Measurements from ENCODE around the gene THAP3. TPM values are rescaled to one million over a fixed set of nuclear protein-coding genes. Genes with fewer than 3 reads are reported as not detected.

Gene THAP3
- 10 to 100 TPM; 14.3 to 35.1 (median 18.0) TPM for polyA plus RNA-seq
- long read RNA-seq, donor 1 = 0 reads
- long read RNA-seq, donor 2 = 0 reads
- long read RNA-seq, donor 3, partial matches to known transcripts = 0 of 1 reads
- long read RNA-seq, donor 3, other reads (novel, unspliced or antisense) = 0 of 1 reads
- long read RNA-seq, donor 4, partial matches to known transcripts = 0 of 1 reads
- long read RNA-seq, donor 4, other reads (novel, unspliced or antisense) = 0 of 1 reads
- long read RNA-seq, donor 5 = 0 reads
- long read RNA-seq, donor 6, partial matches to known transcripts = 10 of 11 reads
- long read RNA-seq, donor 6, other reads (novel, unspliced or antisense) = 0 of 11 reads
- long read RNA-seq, donor 7 = 0 reads
- long read RNA-seq, donor 8 = 0 reads
- long read RNA-seq, donor 9, partial matches to known transcripts = 5 of 6 reads
- long read RNA-seq, donor 9, other reads (novel, unspliced or antisense) = 0 of 6 reads
- long read RNA-seq, donor 10, partial matches to known transcripts = 12 of 17 reads
- long read RNA-seq, donor 10, other reads (novel, unspliced or antisense) = 0 of 17 reads

GRCh38 chr1:6624710-6625583, at the start of gene THAP3:
TSS of gene THAP3 (plus strand) at chr1:6624868. CDS start at chr1:6625219, 351 bp downstream.
- Histone ChIP-seq H3K4me1 (ENCODE audit: control insufficient read depth in 3 of 3, insufficient read depth in 2 of 3, low read depth in 1 of 3, low read length in 2 of 3) (peaks cover 0 to 8% (median 0%) of the 10 kb centered on the region in 3 donors), H3K36me3 (ENCODE audit: control insufficient read depth in 3 of 3, insufficient read depth in 2 of 3, low read depth in 1 of 3, low read length in 3 of 3) (peaks cover 8 to 70% (median 11%) of the 10 kb centered on the region in 3 donors), H3K27ac (ENCODE audit: low read depth in 1 of 3, low read length in 2 of 3) (peak within 1 kb of the TSS; percentile 61 to 82 (median 78)), H3K27me3 (ENCODE audit: control insufficient read depth in 3 of 3, insufficient read depth in 3 of 3, low read length in 3 of 3) (no peaks in the 10 kb centered on the region), H3K4me3 (ENCODE audit: low read depth in 1 of 3, low read length in 3 of 3) (peak within 1 kb of the TSS; percentile 74 to 95 (median 82)), H3K9me3 (ENCODE audit: control insufficient read depth in 2 of 2, insufficient read depth in 1 of 2, low read depth in 1 of 2, low read length in 1 of 2) (no peaks in the 10 kb centered on the region)
- no peak for FAIRE-seq
- peak; percentile 85 to 94 for DNase-seq
- 1 to 2% (median 1%) methylated on average over 34 to 73 of the region's 73 CpGs for WGBS, 3 donors

GRCh38 chr1:6577831-6578525, 46.7 kb upstream of the THAP3 start:
- H3K36me3 ChIP-seq (ENCODE audit: control insufficient read depth in 3 of 3, insufficient read depth in 2 of 3, low read depth in 1 of 3, low read length in 3 of 3) = peaks cover 0 to 13% (median 0%) of the 10 kb centered on the region in 3 donors
- no peaks in the 10 kb centered on the region for H3K27me3 ChIP-seq (ENCODE audit: control insufficient read depth in 3 of 3, insufficient read depth in 3 of 3, low read length in 3 of 3)
- no peak for FAIRE-seq
- DNase-seq = no peak
- H3K4me3 ChIP-seq (ENCODE audit: low read depth in 1 of 3, low read length in 3 of 3) = no peak overlapping the region
- peaks cover 4 to 29% (median 10%) of the 10 kb centered on the region in 3 donors for H3K4me1 ChIP-seq (ENCODE audit: control insufficient read depth in 3 of 3, insufficient read depth in 2 of 3, low read depth in 1 of 3, low read length in 2 of 3)
- no peak overlapping the region for H3K27ac ChIP-seq (ENCODE audit: low read depth in 1 of 3, low read length in 2 of 3)
- no peaks in the 10 kb centered on the region for H3K9me3 ChIP-seq (ENCODE audit: control insufficient read depth in 2 of 2, insufficient read depth in 1 of 2, low read depth in 1 of 2, low read length in 1 of 2)
- 73 to 89% (median 78%) methylated on average over 6 of the region's 6 CpGs for WGBS, 3 donors

- Histone ChIP-seq H3K4me1 (ENCODE audit: control insufficient read depth in 3 of 3, insufficient read depth in 2 of 3, low read depth in 1 of 3, low read length in 2 of 3) (peaks cover 4 to 30% (median 10%) of the 10 kb centered on the region in 3 donors), H3K9me3 (ENCODE audit: control insufficient read depth in 2 of 2, insufficient read depth in 1 of 2, low read depth in 1 of 2, low read length in 1 of 2) (no peaks in the 10 kb centered on the region), H3K36me3 (ENCODE audit: control insufficient read depth in 3 of 3, insufficient read depth in 2 of 3, low read depth in 1 of 3, low read length in 3 of 3) (peaks cover 0 to 13% (median 0%) of the 10 kb centered on the region in 3 donors), H3K4me3 (ENCODE audit: low read depth in 1 of 3, low read length in 3 of 3) (peak overlapping the region in 1 of 3 donors; percentile 79), H3K27ac (ENCODE audit: low read depth in 1 of 3, low read length in 2 of 3) (peak overlapping the region in 2 of 3 donors; percentile 82 to 83), H3K27me3 (ENCODE audit: control insufficient read depth in 3 of 3, insufficient read depth in 3 of 3, low read length in 3 of 3) (no peaks in the 10 kb centered on the region)
- DNase-seq (no peak), FAIRE-seq (no peak)
- WGBS, 3 donors = 86 to 92% (median 90%) methylated on average over 14 of the region's 14 CpGs
Observed at GRCh38 chr1:6578624-6579373, 45.9 kb upstream of the THAP3 start.

- Histone ChIP-seq H3K27me3 (ENCODE audit: control insufficient read depth in 3 of 3, insufficient read depth in 3 of 3, low read length in 3 of 3) (no peaks in the 10 kb centered on the region), H3K36me3 (ENCODE audit: control insufficient read depth in 3 of 3, insufficient read depth in 2 of 3, low read depth in 1 of 3, low read length in 3 of 3) (peaks cover 0 to 20% (median 0%) of the 10 kb centered on the region in 3 donors), H3K9me3 (ENCODE audit: control insufficient read depth in 2 of 2, insufficient read depth in 1 of 2, low read depth in 1 of 2, low read length in 1 of 2) (no peaks in the 10 kb centered on the region), H3K4me3 (ENCODE audit: low read depth in 1 of 3, low read length in 3 of 3) (peak within 1 kb of the TSS; percentile 72 to 92 (median 79)), H3K27ac (ENCODE audit: low read depth in 1 of 3, low read length in 2 of 3) (peak within 1 kb of the TSS; percentile 66 to 93 (median 83)), H3K4me1 (ENCODE audit: control insufficient read depth in 3 of 3, insufficient read depth in 2 of 3, low read depth in 1 of 3, low read length in 2 of 3) (peaks cover 4 to 30% (median 10%) of the 10 kb centered on the region in 3 donors)
- WGBS, 3 donors = 14 to 18% (median 14%) methylated on average over 44 to 58 of the region's 58 CpGs
- DNase-seq (peak; percentile 99), FAIRE-seq (no peak)
Observed at GRCh38 chr1:6579374-6580118, 45.1 kb upstream of the THAP3 start, which contains the start of gene ZBTB48. TSS of gene ZBTB48 (plus strand) at chr1:6579994. CDS start at chr1:6580610, 616 bp downstream.

- peak overlapping the region; percentile 66 to 93 (median 83) for H3K27ac ChIP-seq (ENCODE audit: low read depth in 1 of 3, low read length in 2 of 3)
- peak overlapping the region; percentile 72 to 92 (median 79) for H3K4me3 ChIP-seq (ENCODE audit: low read depth in 1 of 3, low read length in 3 of 3)
- H3K27me3 ChIP-seq (ENCODE audit: control insufficient read depth in 3 of 3, insufficient read depth in 3 of 3, low read length in 3 of 3) = no peaks in the 10 kb centered on the region
- no peak for FAIRE-seq
- peak; percentile 22 to 56 for DNase-seq
- 0 to 1% (median 1%) methylated on average over 12 to 29 of the region's 30 CpGs for WGBS, 3 donors
- no peaks in the 10 kb centered on the region for H3K9me3 ChIP-seq (ENCODE audit: control insufficient read depth in 2 of 2, insufficient read depth in 1 of 2, low read depth in 1 of 2, low read length in 1 of 2)
- peaks cover 4 to 30% (median 10%) of the 10 kb centered on the region in 3 donors for H3K4me1 ChIP-seq (ENCODE audit: control insufficient read depth in 3 of 3, insufficient read depth in 2 of 3, low read depth in 1 of 3, low read length in 2 of 3)
- peaks cover 0 to 24% (median 0%) of the 10 kb centered on the region in 3 donors for H3K36me3 ChIP-seq (ENCODE audit: control insufficient read depth in 3 of 3, insufficient read depth in 2 of 3, low read depth in 1 of 3, low read length in 3 of 3)
Observed at GRCh38 chr1:6580119-6580592, 44.5 kb upstream of the THAP3 start.

GRCh38 chr1:6580593-6581409, 43.9 kb upstream of the THAP3 start:
- FAIRE-seq = no peak
- H3K9me3 ChIP-seq (ENCODE audit: control insufficient read depth in 2 of 2, insufficient read depth in 1 of 2, low read depth in 1 of 2, low read length in 1 of 2) = no peaks in the 10 kb centered on the region
- H3K36me3 ChIP-seq (ENCODE audit: control insufficient read depth in 3 of 3, insufficient read depth in 2 of 3, low read depth in 1 of 3, low read length in 3 of 3) = peaks cover 0 to 30% (median 0%) of the 10 kb centered on the region in 3 donors
- peak; percentile 22 to 46 for DNase-seq
- H3K27ac ChIP-seq (ENCODE audit: low read depth in 1 of 3, low read length in 2 of 3) = peak overlapping the region; percentile 83 to 93 (median 86)
- peak overlapping the region; percentile 72 to 92 (median 79) for H3K4me3 ChIP-seq (ENCODE audit: low read depth in 1 of 3, low read length in 3 of 3)
- 20 to 32% (median 24%) methylated on average over 19 of the region's 19 CpGs for WGBS, 3 donors
- peaks cover 4 to 30% (median 10%) of the 10 kb centered on the region in 3 donors for H3K4me1 ChIP-seq (ENCODE audit: control insufficient read depth in 3 of 3, insufficient read depth in 2 of 3, low read depth in 1 of 3, low read length in 2 of 3)
- H3K27me3 ChIP-seq (ENCODE audit: control insufficient read depth in 3 of 3, insufficient read depth in 3 of 3, low read length in 3 of 3) = no peaks in the 10 kb centered on the region

All from small intestine (tissue), 16 donors.